Measurements from ENCODE around the gene PMEPA1. TPM values are rescaled to one million over a fixed set of nuclear protein-coding genes. Genes with fewer than 3 reads are reported as not detected.

PMEPA1 gene
- total and polyA plus RNA-seq, 2 experiments from 2014 or later, result 8.8 to 10.9 TPM

GRCh38 chr20:57707320-57707719 lies 2.5 kb downstream of the PMEPA1 start:
- no peaks in the 10 kb centered on the region for H3K36me3 ChIP-seq
- no peak for DNase-seq (ENCODE audit: low read depth in 1 of 2, low spot score in 1 of 2)
- peaks cover 11% of the 10 kb centered on the region for H3K4me1 ChIP-seq (ENCODE audit: low read depth)
- H3K27me3 ChIP-seq, result peaks cover 8% of the 10 kb centered on the region
- no peak for TF ChIP-seq CTCF (IDR thresholded peaks at IDR 0.05; ENCODE audit: low read depth, low read length)
- H3K27ac ChIP-seq, result no peak overlapping the region
- H3K9me3 ChIP-seq (ENCODE audit: low read depth), result no peaks in the 10 kb centered on the region
- no peak overlapping the region for H3K4me3 ChIP-seq

- no peak overlapping the region for H3K27ac ChIP-seq
- H3K4me1 ChIP-seq (ENCODE audit: low read depth), result peaks cover 8% of the 10 kb centered on the region
- no peak for TF ChIP-seq CTCF (IDR thresholded peaks at IDR 0.05; ENCODE audit: low read depth, low read length)
- H3K4me3 ChIP-seq, result no peak overlapping the region
- no peaks in the 10 kb centered on the region for H3K9me3 ChIP-seq (ENCODE audit: low read depth)
- H3K27me3 ChIP-seq, result no peaks in the 10 kb centered on the region
- DNase-seq (ENCODE audit: low read depth in 1 of 2, low spot score in 1 of 2), result no peak
- H3K36me3 ChIP-seq, result no peaks in the 10 kb centered on the region
Measured at GRCh38 chr20:57705127-57705899, 4.5 kb downstream of the PMEPA1 start.

- H3K27me3 ChIP-seq, result no peaks in the 10 kb centered on the region
- H3K4me1 ChIP-seq (ENCODE audit: low read depth), result peaks cover 8% of the 10 kb centered on the region
- no peak for DNase-seq (ENCODE audit: low read depth in 1 of 2, low spot score in 1 of 2)
- no peak for TF ChIP-seq CTCF (IDR thresholded peaks at IDR 0.05; ENCODE audit: low read depth, low read length)
- H3K27ac ChIP-seq, result no peak overlapping the region
- no peaks in the 10 kb centered on the region for H3K9me3 ChIP-seq (ENCODE audit: low read depth)
- no peaks in the 10 kb centered on the region for H3K36me3 ChIP-seq
- no peak overlapping the region for H3K4me3 ChIP-seq
Measured at GRCh38 chr20:57704245-57704644, 5.6 kb downstream of the PMEPA1 start.

- H3K36me3 ChIP-seq, result no peaks in the 10 kb centered on the region
Measured at GRCh38 chr20:57703013-57703412, 6.8 kb downstream of the PMEPA1 start.

DNA sequence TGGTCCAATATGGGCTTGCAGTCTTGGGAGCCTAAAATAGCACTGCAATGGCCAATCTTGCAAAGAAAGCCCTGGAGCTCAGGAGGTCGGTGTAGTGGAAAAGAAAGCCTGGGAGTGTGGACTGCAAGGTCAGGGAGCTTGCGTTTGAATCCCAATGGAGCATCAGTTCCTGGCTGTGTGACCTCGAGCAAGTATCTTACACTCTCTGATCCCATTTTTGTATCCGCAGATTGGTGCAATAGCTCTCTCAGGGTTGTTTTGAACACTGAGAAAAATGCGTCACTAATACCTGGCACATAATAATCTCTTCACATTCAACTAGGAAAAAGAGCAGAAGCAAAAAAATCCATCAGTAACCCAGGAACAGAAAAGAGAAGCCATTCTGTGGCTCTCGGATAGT lies 7.3 kb downstream of the PMEPA1 start:
- Histone ChIP-seq H3K27me3 (no peaks in the 10 kb centered on the region), H3K36me3 (no peaks in the 10 kb centered on the region), H3K9me3 (ENCODE audit: low read depth) (no peaks in the 10 kb centered on the region), H3K27ac (no peak overlapping the region), H3K4me3 (no peak overlapping the region), H3K4me1 (ENCODE audit: low read depth) (no peaks in the 10 kb centered on the region)
- no peak for TF ChIP-seq CTCF (IDR thresholded peaks at IDR 0.05; ENCODE audit: low read depth, low read length)
- DNase-seq (ENCODE audit: low read depth in 1 of 2, low spot score in 1 of 2), result no peak

More at GRCh38 chr20:57703013-57703412, 6.8 kb downstream of the PMEPA1 start:
- Histone ChIP-seq H3K4me1 (ENCODE audit: low read depth) (no peaks in the 10 kb centered on the region), H3K27ac (no peak overlapping the region), H3K4me3 (no peak overlapping the region), H3K27me3 (no peaks in the 10 kb centered on the region), H3K9me3 (ENCODE audit: low read depth) (no peaks in the 10 kb centered on the region)
- no peak for DNase-seq (ENCODE audit: low read depth in 1 of 2, low spot score in 1 of 2)
- TF ChIP-seq CTCF (IDR thresholded peaks at IDR 0.05; ENCODE audit: low read depth, low read length), result no peak
